IMR-90 (cell line): ENCODE results near the gene PLXDC2. TPM values are rescaled to one million over a fixed set of nuclear protein-coding genes. Genes with fewer than 3 reads are reported as not detected.

Experiments used
- ATAC-seq: fragments of 200-7000 bp; cut with Tn5 transposase; 2 replicates; pipeline ENCODE4 v1.9.1; 2020; ENCODE audit warnings: low read depth, mild to moderate bottlenecking, moderate library complexity
- BruUV-seq: library from RNA; stranded (reverse); fragments of 400-500 nt; replicated peaks from 2 replicates; lab custom pipeline; 2021; lab: Mats Ljungman, UMichigan
- CTCF ChIA-PET: fragments of 300-600 bp; formaldehyde crosslinking; extraction: SDS; loops from one replicate; lab custom pipeline; 2021; ENCODE audit warnings: antibody characterized with exemption; lab: Yijun Ruan, JAX
- POLR2A ChIA-PET: fragments of 300-600 bp; sonication (Branson Sonifier 250); formaldehyde crosslinking; loops from one replicate; lab custom pipeline; 2022; ENCODE audit warnings: antibody characterized with exemption; ENCODE audit not compliant: unreplicated experiment; lab: Charles Lee
- DNase-seq: peaks from one replicate; pipeline ENCODE4 v3.0.0; 2013
- H2AFZ ChIP-seq: replicated peaks from 2 replicates; pipeline ENCODE3; 2013; ENCODE audit warnings: low read length, mild to moderate bottlenecking; ENCODE audit not compliant: poor library complexity
- H2AK5ac ChIP-seq: 2 replicates; pipeline ENCODE4 v1.6.1; 2013; ENCODE audit warnings: low read depth, low read length, inconsistent platforms
- H2AK9ac ChIP-seq: replicated peaks from 2 replicates; pipeline ENCODE3; 2013; ENCODE audit warnings: mild to moderate bottlenecking, low read depth, low read length, moderate library complexity; ENCODE audit not compliant: poor library complexity
- H2BK120ac ChIP-seq: 2 replicates; pipeline ENCODE4 v1.6.1; 2013; ENCODE audit warnings: low read depth, low read length, inconsistent platforms
- H2BK15ac ChIP-seq: 3 replicates; pipeline ENCODE4 v1.6.1; 2013; ENCODE audit warnings: low read depth, low read length, inconsistent platforms
- H2BK20ac ChIP-seq: 2 replicates; pipeline ENCODE4 v1.6.1; 2013; ENCODE audit warnings: low read depth, mild to moderate bottlenecking, inconsistent platforms, low read length, moderate library complexity
- H2BK5ac ChIP-seq: 2 replicates; pipeline ENCODE4 v1.6.1; 2013; ENCODE audit warnings: mild to moderate bottlenecking, low read depth, low read length, inconsistent platforms; ENCODE audit not compliant: poor library complexity, severe bottlenecking
- H3K14ac ChIP-seq: replicated peaks from 2 replicates; pipeline ENCODE4 v1.6.1; 2013; ENCODE audit warnings: low read depth, low read length, inconsistent platforms
- H3K18ac ChIP-seq: 2 replicates; pipeline ENCODE4 v1.6.1; 2013; ENCODE audit warnings: low read depth, low read length, control low read depth
- H3K23ac ChIP-seq: 2 replicates; pipeline ENCODE4 v1.6.1; 2013; ENCODE audit warnings: low read depth, low read length, inconsistent platforms
- H3K27ac ChIP-seq: 2 replicates; pipeline ENCODE4 v1.5.1; 2013; ENCODE audit warnings: mild to moderate bottlenecking, control low read depth, low read length; ENCODE audit not compliant: insufficient read depth
- H3K27me3 ChIP-seq: 2 replicates; pipeline ENCODE4 v1.6.1; 2013; ENCODE audit warnings: low read length; ENCODE audit not compliant: control insufficient read depth, insufficient read depth
- H3K36me3 ChIP-seq: 2 replicates; pipeline ENCODE4 v1.6.1; 2013; ENCODE audit warnings: low read length, mixed read lengths; ENCODE audit not compliant: control insufficient read depth, insufficient read depth
- H3K4ac ChIP-seq: 2 replicates; pipeline ENCODE4 v1.6.1; 2013; ENCODE audit warnings: low read depth, low read length, inconsistent platforms
- H3K4me1 ChIP-seq: 2 replicates; pipeline ENCODE4 v1.6.1; 2013; ENCODE audit warnings: low read length, mixed read lengths; ENCODE audit not compliant: control insufficient read depth, insufficient read depth
- H3K4me2 ChIP-seq: 2 replicates; pipeline ENCODE4 v1.6.1; 2013; ENCODE audit warnings: low read depth, mild to moderate bottlenecking, control low read depth, low read length, moderate library complexity
- H3K4me3 ChIP-seq: 2 replicates; pipeline ENCODE4 v1.5.1; 2013; ENCODE audit warnings: low read depth, mild to moderate bottlenecking, control low read depth, low read length, moderate library complexity; ENCODE audit not compliant: insufficient read depth
- H3K56ac ChIP-seq: 2 replicates; pipeline ENCODE4 v1.6.1; 2013; ENCODE audit warnings: low read length, inconsistent platforms; ENCODE audit not compliant: insufficient read depth; ENCODE audit errors: extremely low read depth
- H3K79me1 ChIP-seq, 2 experiments: 2 replicates each; pipeline ENCODE4 v1.6.1; 2013; ENCODE audit warnings: low read length in 2 of 2, inconsistent platforms in 1 of 2, low read depth in 1 of 2
- H3K9ac ChIP-seq: 2 replicates; pipeline ENCODE4 v1.6.1; 2013; ENCODE audit warnings: low read depth, low read length, control low read depth
- H3K9me1 ChIP-seq: 2 replicates; pipeline ENCODE4 v1.6.1; 2013; ENCODE audit warnings: low read length, inconsistent platforms; ENCODE audit not compliant: insufficient read depth
- H3K9me3 ChIP-seq: 2 replicates; pipeline ENCODE4 v1.6.1; 2013; ENCODE audit warnings: low read length; ENCODE audit not compliant: control insufficient read depth, insufficient read depth
- H4K20me1 ChIP-seq: 2 replicates; pipeline ENCODE4 v1.6.1; 2013; ENCODE audit warnings: low read length, inconsistent platforms; ENCODE audit not compliant: insufficient read depth
- H4K5ac ChIP-seq: 2 replicates; pipeline ENCODE4 v1.6.1; 2013; ENCODE audit warnings: mild to moderate bottlenecking, low read depth, low read length, control low read depth
- H4K8ac ChIP-seq, 2 experiments: 2 replicates each; pipeline ENCODE4 v1.6.1; 2013; ENCODE audit warnings: low read depth in 2 of 2, low read length in 2 of 2, control low read depth in 1 of 2, inconsistent platforms in 1 of 2
- H4K91ac ChIP-seq: 2 replicates; pipeline ENCODE4 v1.6.1; 2013; ENCODE audit warnings: low read depth, low read length, inconsistent platforms; ENCODE audit not compliant: insufficient read depth
- BHLHE40 ChIP-seq: fragments of 150-350 bp; IDR thresholded peaks from 2 replicates; pipeline ENCODE4 v1.6.1; 2016; ENCODE audit warnings: mild to moderate bottlenecking, low read depth, low read length
- CHD1 ChIP-seq: IDR thresholded peaks from 2 replicates; pipeline ENCODE4 v1.6.1; 2012; ENCODE audit warnings: low read depth, low read length, improper control_type of control experiment
- CTCF ChIP-seq: conservative IDR thresholded peaks from 2 replicates; pipeline ENCODE4 v1.5.1; 2012; ENCODE audit warnings: mild to moderate bottlenecking, low read depth, low read length, improper control_type of control experiment
- ELK1 ChIP-seq: fragments of 150-350 bp; IDR thresholded peaks from 2 replicates; pipeline ENCODE4 v1.6.1; 2016; ENCODE audit warnings: low read depth, mild to moderate bottlenecking, low read length, moderate library complexity, borderline replicate concordance
- FOS ChIP-seq: fragments of 150-350 bp; IDR thresholded peaks from 2 replicates; pipeline ENCODE4 v1.6.1; 2016; ENCODE audit warnings: low read depth, low read length
- MAFK ChIP-seq: IDR thresholded peaks from 2 replicates; pipeline ENCODE4 v1.6.1; 2012; ENCODE audit warnings: low read depth, low read length, improper control_type of control experiment
- MAZ ChIP-seq: IDR thresholded peaks from 2 replicates; pipeline ENCODE4 v1.6.1; 2012; ENCODE audit warnings: low read depth, mild to moderate bottlenecking, low read length, improper control_type of control experiment, moderate library complexity, borderline replicate concordance
- MXI1 ChIP-seq: IDR thresholded peaks from 2 replicates; pipeline ENCODE4 v1.6.1; 2012; ENCODE audit warnings: low read depth, mild to moderate bottlenecking, low read length, moderate library complexity, borderline replicate concordance
- NFE2L2 ChIP-seq: fragments of 150-350 bp; IDR thresholded peaks from 2 replicates; pipeline ENCODE4 v1.6.1; 2016; ENCODE audit warnings: low read depth, mild to moderate bottlenecking, low read length
- WGBS, 2 experiments: methylation state at CpG; one replicate each; pipeline versions ENCODE4 v1.1.5 to v1.1.7; 2013; ENCODE audit warnings: missing lambda C conversion rate in 2 of 2; ENCODE audit not compliant: insufficient read length in 1 of 2; ENCODE audit errors: extremely low coverage in 2 of 2; 5-methylcytosine and 5-hydroxymethylcytosine counted together
- dilution Hi-C: fragments of 300-500 bp; cut with HindIII; formaldehyde crosslinking; loops from one replicate; pipeline ENCODE4 v1.14.3; 2018; ENCODE audit warnings: low sequenced_read_pairs; ENCODE audit not compliant: unreplicated experiment
- in situ Hi-C: fragments of 300-500 bp; cut with MboI; formaldehyde crosslinking; loops from 3 replicates; pipeline ENCODE4 v1.14.3; 2019; ENCODE audit warnings: low sequenced_read_pairs, inconsistent platforms, mixed read lengths
- intact Hi-C: fragments of 100-400 bp; cut with micrococcal nuclease; formaldehyde crosslinking; loops from 2 replicates; pipeline ENCODE4 v1.10.0; 2022
- polyA plus RNA-seq, 3 experiments: library from polyadenylated mRNA; depleted of rRNA; stranded (reverse); fragments of >200 nt; gene quantifications; 2 replicates each; pipeline ENCODE4 v1.2.3, GENCODE V29; 2012; ENCODE audit warnings: low replicate concordance in 1 of 3
- total RNA-seq: library from RNA; depleted of rRNA; stranded (reverse); fragments of >200 nt; gene quantifications from 2 replicates; pipeline ENCODE4 v1.2.3, GENCODE V29; 2012
- TF ChIP-seq, protein P1 (sequence below): fragments of 150-350 bp; IDR thresholded peaks from 2 replicates; pipeline ENCODE4 v1.6.1; 2017; ENCODE audit warnings: mild to moderate bottlenecking, antibody characterized with exemption, low read length, low read depth

The PLXDC2 gene
- total and polyA plus RNA-seq, 2 of the 4 experiments (the other 2 are of a cell fraction): 3.2 to 6.1 TPM

DNA sequence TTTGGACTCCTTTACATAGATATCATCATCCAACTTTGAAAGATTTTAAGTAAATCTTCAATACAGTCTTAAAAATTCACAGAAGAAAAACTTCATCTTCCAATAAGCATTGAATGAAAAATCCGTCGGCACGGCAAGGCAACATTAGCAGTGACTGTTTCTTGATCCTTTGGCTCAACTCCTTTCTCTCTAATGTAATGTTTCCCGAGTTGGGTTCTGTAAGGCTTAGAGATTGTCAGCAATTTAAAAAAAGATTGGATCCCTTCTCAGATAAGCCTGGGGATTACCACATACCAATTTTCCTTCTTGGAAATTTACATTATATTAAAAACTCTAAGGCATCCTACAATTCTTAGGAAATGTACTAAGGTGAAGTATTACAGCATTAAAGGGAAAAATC, 291.8 kb downstream of the PLXDC2 start:
- Histone ChIP-seq H4K8ac (no peak overlapping the region), H3K36me3 (no peaks in the 10 kb centered on the region), H3K9me3 (no peaks in the 10 kb centered on the region), H3K14ac (no peak overlapping the region), H2AFZ (no peak overlapping the region), H4K5ac (no peak overlapping the region), H4K20me1 (no peaks in the 10 kb centered on the region), H2BK120ac (no peak overlapping the region), H3K9ac (no peak overlapping the region), H3K79me1 (no peaks in the 10 kb centered on the region), H3K9me1 (peaks cover 7% of the 10 kb centered on the region), H2BK20ac (no peak overlapping the region), H4K91ac (no peak overlapping the region), H3K27ac (no peak overlapping the region), H3K4me2 (no peak overlapping the region), H3K4me1 (peaks cover 10% of the 10 kb centered on the region), H3K27me3 (no peaks in the 10 kb centered on the region), H3K56ac (no peak overlapping the region), H2AK9ac (no peak overlapping the region), H3K18ac (no peak overlapping the region), H3K4me3 (no peak overlapping the region), H2BK5ac (no peak overlapping the region), H3K4ac (no peak overlapping the region), H2BK15ac (no peak overlapping the region), H3K23ac (no peak overlapping the region), H2AK5ac (no peak overlapping the region)
- dilution Hi-C loops: no loop called here
- BruUV-seq: no TSS peak
- intact Hi-C loops: loop anchor here (5.0 kb wide), 1 partner anchor 291 kb away; the partner anchor contains the start of gene PLXDC2
- TF ChIP-seq ELK1 (no peak), MXI1 (no peak), MAFK (no peak), FOS (no peak), NFE2L2 (no peak), CTCF (no peak), CHD1 (no peak), MAZ (no peak), BHLHE40 (no peak)
- TF ChIP-seq, protein P1, sequence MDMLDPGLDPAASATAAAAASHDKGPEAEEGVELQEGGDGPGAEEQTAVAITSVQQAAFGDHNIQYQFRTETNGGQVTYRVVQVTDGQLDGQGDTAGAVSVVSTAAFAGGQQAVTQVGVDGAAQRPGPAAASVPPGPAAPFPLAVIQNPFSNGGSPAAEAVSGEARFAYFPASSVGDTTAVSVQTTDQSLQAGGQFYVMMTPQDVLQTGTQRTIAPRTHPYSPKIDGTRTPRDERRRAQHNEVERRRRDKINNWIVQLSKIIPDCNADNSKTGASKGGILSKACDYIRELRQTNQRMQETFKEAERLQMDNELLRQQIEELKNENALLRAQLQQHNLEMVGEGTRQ: no peak
- ChIA-PET POLR2A (no interaction called here), CTCF (no interaction called here)
- DNase-seq (no peak), ATAC-seq (no peak)
- in situ Hi-C loops: no loop called here
- no CpG with 5 or more reads among the region's 4 CpGs for WGBS, 2 experiments
